ENCODE data around the gene PLA2G6. TPM values are rescaled to one million over a fixed set of nuclear protein-coding genes. Genes with fewer than 3 reads are reported as not detected.
A peak's percentile ranks its signal among the peaks of the same experiment; 100 is the strongest.
"Not testable (repeated sequence)": the region's sequence is repeated elsewhere in the genome, so short reads cannot be mapped to it uniquely, and the experiment has no call there.

PLA2G6 gene
- total RNA-seq, 2 experiments from 2014 or later = 41.1 to 71.4 TPM

DNA sequence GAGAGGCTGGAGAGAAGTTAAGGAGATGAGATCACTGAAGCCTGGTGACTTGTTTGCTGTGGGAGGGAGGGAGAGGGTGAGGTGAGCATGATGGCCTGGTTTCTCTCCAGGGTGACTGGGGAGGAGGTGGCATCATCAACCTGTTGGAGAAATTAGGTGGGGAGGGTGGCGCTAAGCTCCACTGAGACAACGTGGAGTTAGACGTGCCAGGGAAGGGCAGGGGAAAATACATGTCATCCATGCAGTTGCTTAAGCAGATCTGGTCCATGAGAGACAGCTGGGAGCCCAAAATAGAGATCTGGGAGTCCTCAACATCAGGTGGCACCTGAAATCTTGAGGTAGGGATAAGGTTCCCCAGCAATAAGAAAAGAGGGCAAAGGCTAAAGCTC lies 10.8 kb upstream of the PLA2G6 start:
- no peaks in the 10 kb centered on the region for H3K9me3 Mint-ChIP-seq (ENCODE audit: low read depth)
- no peak overlapping the region for H3K27ac Mint-ChIP-seq
- H3K36me3 Mint-ChIP-seq = no peaks in the 10 kb centered on the region
- H3K27me3 Mint-ChIP-seq = peaks cover 17% of the 10 kb centered on the region
- DNase-seq (no peak), ATAC-seq (no peak)
- CTCF ChIA-PET = interaction anchor here (1.6 to 1.8 kb wide), 2 partner anchors 10 to 77 kb away, joined by 3 to 4 read pairs; no protein-coding TSS in a partner anchor
- peaks cover 12% of the 10 kb centered on the region for H3K4me1 Mint-ChIP-seq
- no peak overlapping the region for H3K4me3 Mint-ChIP-seq

DNA sequence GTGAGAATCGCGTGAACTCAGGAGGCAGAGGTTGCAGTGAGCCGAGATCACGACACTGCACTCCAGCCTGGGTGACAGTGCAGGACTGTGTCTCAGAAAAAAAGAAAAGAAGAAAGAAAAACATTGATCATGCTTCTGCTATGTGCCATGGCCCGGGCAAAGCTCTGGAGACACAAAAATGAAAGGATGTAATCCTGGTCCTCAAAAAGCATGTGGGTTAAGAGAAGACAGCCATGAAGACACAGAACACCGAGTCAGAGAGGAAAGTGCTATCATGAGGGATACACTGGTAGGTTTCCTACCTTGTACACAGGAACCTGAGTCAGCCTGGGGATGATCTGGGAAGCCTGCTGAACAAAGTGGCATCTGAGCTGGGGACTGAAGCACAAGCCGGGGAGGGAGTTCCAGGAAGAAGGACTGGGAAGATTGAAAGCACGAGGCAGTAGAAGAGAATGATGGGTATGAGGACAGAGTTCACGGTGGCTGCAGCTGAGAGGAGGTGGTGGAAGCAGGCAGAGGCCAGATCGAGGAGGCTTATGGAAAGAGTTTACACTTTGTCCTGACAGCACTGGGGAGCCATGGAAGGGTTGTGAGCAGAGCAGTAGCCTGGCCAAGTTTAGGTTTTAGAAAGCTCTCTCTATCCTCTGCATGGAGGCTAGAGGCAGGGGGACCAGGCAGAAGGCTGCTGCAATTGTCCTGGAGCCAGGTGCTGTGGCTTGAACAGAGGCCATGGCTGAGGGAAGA lies 10.3 kb upstream of the PLA2G6 start:
- H3K27ac Mint-ChIP-seq = peak overlapping the region; percentile 5
- H3K4me1 Mint-ChIP-seq = peaks cover 12% of the 10 kb centered on the region
- H3K27me3 Mint-ChIP-seq = peaks cover 18% of the 10 kb centered on the region
- CTCF ChIA-PET = interaction anchor here (1.6 to 1.8 kb wide), 2 partner anchors 10 to 77 kb away, joined by 3 to 4 read pairs; no protein-coding TSS in a partner anchor
- H3K9me3 Mint-ChIP-seq (ENCODE audit: low read depth) = no peaks in the 10 kb centered on the region
- no peak for DNase-seq
- no peak overlapping the region for H3K4me3 Mint-ChIP-seq
- ATAC-seq = no peak
- no peaks in the 10 kb centered on the region for H3K36me3 Mint-ChIP-seq

DNA sequence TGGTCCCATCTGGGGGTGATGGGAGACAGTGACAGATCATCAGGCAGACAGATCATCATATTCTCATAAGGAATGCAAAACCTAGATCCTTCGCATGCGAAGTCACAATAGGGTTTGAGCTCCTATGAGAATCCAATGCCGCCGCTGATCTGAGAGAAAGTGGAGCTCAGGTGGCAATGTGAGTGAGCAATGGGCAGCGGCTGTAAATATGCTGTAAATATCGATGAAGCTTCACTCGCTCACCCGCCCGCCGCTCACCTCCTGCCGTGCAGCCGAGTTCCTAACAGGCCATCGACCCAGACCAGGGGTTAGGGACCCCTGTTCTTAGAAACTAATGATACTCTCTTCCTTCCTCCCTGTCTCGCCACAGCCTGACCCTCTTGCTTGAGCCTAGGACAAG lies 9.4 kb upstream of the PLA2G6 start:
- Mint-ChIP-seq H3K4me3 (no peak overlapping the region), H3K27me3 (peaks cover 18% of the 10 kb centered on the region), H3K9me3 (ENCODE audit: low read depth) (no peaks in the 10 kb centered on the region), H3K4me1 (peaks cover 12% of the 10 kb centered on the region), H3K27ac (no peak overlapping the region), H3K36me3 (no peaks in the 10 kb centered on the region)
- CTCF ChIA-PET = interaction anchor here (1.6 kb wide), 1 partner anchor 76 kb away, joined by 3 read pairs; no protein-coding TSS in a partner anchor
- no peak for DNase-seq
- no peak for ATAC-seq

DNA sequence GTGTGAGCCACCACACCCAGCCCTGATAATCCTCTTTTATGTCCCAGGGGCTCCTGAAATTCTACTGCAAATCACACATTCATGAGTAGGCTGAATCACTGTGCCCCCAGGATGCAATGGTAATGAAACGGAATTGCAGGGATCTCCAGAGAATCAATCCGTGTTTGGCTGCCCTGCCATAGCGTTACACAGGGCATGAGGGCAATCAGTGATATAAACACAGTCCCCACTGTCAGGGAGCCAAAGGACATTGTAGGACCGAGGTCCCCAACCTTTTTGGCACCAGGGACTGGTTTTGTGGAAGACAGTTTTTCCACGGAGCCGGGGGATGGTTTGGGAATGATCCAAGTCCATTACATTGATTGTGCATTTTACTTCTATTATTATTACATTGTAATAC lies 9.0 kb upstream of the PLA2G6 start:
- DNase-seq (no peak), ATAC-seq (no peak)
- H3K36me3 Mint-ChIP-seq = no peaks in the 10 kb centered on the region
- peaks cover 12% of the 10 kb centered on the region for H3K4me1 Mint-ChIP-seq
- H3K9me3 Mint-ChIP-seq (ENCODE audit: low read depth) = no peaks in the 10 kb centered on the region
- peaks cover 18% of the 10 kb centered on the region for H3K27me3 Mint-ChIP-seq
- no peak overlapping the region for H3K27ac Mint-ChIP-seq
- CTCF ChIA-PET = no interaction called here
- no peak overlapping the region for H3K4me3 Mint-ChIP-seq

DNA sequence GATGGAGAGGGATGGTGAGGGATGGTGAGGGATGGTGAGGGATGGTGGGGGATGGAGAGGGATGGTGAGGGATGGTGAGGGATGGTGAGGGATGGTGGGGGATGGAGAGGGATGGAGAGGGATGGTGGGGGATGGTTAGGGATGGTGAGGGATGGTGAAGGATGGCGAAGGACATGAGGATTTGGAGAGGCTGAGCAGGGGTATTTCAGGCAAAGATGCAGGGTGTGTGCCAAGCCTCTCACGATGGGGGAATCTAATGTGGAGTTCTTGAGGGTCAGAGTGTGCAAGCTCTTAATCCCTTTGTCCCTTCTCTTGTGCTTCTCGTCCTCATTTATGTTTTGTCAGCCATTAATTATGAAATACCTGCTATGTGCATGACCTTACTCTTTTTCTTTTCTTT lies 7.5 kb upstream of the PLA2G6 start:
- Mint-ChIP-seq H3K36me3 (no peaks in the 10 kb centered on the region), H3K9me3 (ENCODE audit: low read depth) (no peaks in the 10 kb centered on the region), H3K27me3 (peaks cover 22% of the 10 kb centered on the region), H3K4me3 (no peak overlapping the region), H3K4me1 (peaks cover 5% of the 10 kb centered on the region), H3K27ac (no peak overlapping the region)
- no peak for DNase-seq
- CTCF ChIA-PET = no interaction called here
- ATAC-seq = no peak

DNA sequence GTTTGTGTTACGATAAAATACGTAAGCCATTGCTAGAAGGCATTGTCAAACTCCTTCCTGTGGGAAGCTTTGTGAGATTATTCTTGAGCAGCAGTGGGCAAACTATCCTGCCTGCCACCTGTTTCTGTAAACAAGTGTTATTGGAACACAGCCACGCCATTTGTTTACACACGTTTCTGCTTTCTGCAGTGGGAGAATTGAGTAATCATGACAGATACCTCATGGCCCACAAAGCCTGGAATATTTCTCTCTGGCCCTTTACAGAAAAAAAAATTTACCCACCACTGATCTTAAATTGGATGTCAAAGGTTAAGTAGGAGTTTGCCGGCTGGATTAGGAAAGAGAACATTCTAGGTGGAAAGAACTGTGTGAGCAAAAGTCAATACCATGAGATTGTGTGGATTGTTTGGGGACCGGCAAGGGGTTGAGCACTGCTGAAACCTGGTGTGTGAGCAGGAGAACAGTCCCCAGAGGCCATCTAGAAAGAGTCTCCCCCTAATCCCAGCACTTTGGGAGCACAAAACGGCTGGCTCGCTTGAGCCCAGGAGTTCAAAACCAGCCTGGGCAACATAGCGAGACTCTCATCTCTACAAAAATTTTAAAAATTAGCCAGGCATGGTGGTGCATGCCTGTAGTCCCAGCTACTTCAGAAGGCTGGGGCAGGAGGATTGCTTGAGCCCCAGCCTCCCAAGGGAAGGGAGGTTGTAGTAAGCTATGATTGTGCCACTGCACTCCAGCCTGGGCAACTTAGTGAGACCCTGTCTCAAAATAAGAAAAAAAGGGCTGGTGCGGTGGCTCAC lies 6.0 kb upstream of the PLA2G6 start:
- CTCF ChIA-PET = no interaction called here
- no peak for DNase-seq
- Mint-ChIP-seq H3K4me3 (no peak overlapping the region), H3K4me1 (peaks cover 13% of the 10 kb centered on the region), H3K27me3 (peaks cover 17% of the 10 kb centered on the region), H3K9me3 (ENCODE audit: low read depth) (no peaks in the 10 kb centered on the region), H3K36me3 (no peaks in the 10 kb centered on the region), H3K27ac (no peak overlapping the region)
- no peak for ATAC-seq

DNA sequence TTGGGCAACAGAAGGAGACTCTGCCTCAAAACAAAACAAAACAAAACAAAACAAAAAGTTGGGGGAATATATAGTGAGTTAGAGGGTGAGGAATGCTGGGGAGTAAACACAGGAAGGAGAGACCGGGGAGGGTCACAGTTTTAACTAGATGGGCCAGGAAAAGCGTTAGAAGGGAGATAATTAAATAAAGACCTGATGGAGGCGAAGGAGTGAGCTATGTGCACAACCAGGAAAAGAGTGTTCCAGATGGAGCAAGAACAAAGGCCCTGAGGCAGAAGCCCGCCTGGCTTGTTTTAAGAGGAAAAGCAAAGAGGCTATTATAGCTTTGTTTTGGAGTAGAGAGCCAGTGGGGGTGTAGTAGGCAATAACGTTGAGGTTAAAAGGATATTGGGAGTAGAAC lies 4.8 kb upstream of the PLA2G6 start:
- H3K36me3 Mint-ChIP-seq = no peaks in the 10 kb centered on the region
- ATAC-seq (no peak), DNase-seq (no peak)
- peaks cover 16% of the 10 kb centered on the region for H3K4me1 Mint-ChIP-seq
- H3K27ac Mint-ChIP-seq = no peak overlapping the region
- H3K4me3 Mint-ChIP-seq = no peak overlapping the region
- H3K9me3 Mint-ChIP-seq (ENCODE audit: low read depth) = no peaks in the 10 kb centered on the region
- CTCF ChIA-PET = interaction anchor here (1.0 to 1.2 kb wide), 3 partner anchors 22 to 134 kb away, joined by 3 read pairs; no protein-coding TSS in a partner anchor
- peaks cover 8% of the 10 kb centered on the region for H3K27me3 Mint-ChIP-seq

DNA sequence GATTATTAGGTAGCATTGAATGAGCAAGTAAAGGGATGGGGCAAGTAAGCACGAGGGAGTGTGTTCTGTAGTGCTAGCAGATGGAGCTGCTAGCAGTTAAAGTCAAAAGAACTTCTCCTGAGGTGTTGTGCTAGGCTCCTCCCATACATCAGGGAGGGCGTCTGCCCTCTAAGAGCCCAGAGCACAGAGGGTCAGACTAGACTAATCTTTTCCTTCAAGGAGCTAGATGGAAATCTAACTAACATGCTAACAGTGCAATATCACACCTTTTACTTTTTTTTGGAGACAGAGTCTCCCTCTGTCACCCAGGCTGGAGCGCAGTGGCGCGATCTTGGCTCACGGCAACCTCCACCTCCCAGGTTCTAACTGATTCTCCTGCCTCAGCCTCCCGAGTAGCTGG lies 3.2 kb upstream of the PLA2G6 start:
- Mint-ChIP-seq H3K4me1 (peaks cover 31% of the 10 kb centered on the region), H3K27me3 (peaks cover 8% of the 10 kb centered on the region), H3K4me3 (no peak overlapping the region), H3K9me3 (ENCODE audit: low read depth) (no peaks in the 10 kb centered on the region), H3K27ac (no peak overlapping the region), H3K36me3 (peaks cover 2% of the 10 kb centered on the region)
- CTCF ChIA-PET = no interaction called here
- ATAC-seq (no peak), DNase-seq (no peak)

DNA sequence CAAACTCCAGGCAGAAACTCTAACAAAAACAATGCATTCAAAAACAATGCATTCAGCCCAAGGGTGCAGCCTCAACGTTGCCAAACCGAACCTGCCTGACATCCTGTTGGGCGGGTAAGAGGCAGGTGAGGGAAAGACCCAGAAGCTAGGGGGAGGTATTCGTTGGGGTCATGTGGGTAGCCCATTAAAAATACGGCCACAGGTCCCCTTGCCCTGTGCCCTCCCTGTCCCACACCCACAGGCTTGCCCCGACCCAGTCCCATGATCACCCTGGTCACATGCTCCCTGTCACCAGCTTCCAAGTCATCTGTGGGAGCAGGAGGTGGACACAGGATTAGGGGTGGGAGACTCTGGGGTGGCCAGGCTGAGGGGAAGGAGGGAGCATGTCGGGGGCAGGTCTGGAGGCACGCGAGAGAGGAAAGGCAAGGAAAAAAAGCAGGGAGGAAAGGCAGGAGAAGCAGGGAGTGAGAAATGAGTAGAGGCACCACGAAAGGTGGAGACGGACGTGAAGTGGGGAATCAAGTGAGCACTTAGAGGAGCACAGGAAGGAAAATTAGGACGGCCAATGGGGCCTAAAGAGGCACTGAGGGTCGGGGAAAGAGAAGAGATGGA lies 683 bp downstream of the PLA2G6 start:
- ATAC-seq (peak; percentile 6), DNase-seq (peak; percentile 75)
- Mint-ChIP-seq H3K36me3 (peaks cover 2% of the 10 kb centered on the region), H3K27ac (peak overlapping the region; percentile 100), H3K27me3 (peaks cover 4% of the 10 kb centered on the region), H3K4me1 (peaks cover 63% of the 10 kb centered on the region), H3K9me3 (ENCODE audit: low read depth) (no peaks in the 10 kb centered on the region), H3K4me3 (peak overlapping the region; percentile 100)
- CTCF ChIA-PET = interaction anchor here (0.8 to 2.0 kb wide), 5 partner anchors 20 to 129 kb away, joined by 3 to 6 read pairs (median 4); no protein-coding TSS in a partner anchor

DNA sequence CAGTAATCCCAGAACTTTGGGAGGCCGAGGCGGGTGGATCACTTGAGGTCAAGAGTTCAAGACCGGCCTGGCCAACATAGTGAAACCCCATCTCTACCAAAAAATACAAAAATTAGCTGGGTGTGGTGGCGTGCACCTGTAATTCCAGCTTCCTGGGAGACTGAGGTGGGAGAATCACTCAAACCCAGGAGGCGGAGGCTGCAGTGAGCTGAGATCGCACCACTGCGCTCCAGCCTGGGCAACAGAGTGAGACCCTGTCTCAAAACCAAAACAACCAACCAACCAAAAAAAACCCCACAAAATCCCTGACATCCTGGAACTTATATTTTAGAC lies 3.1 kb downstream of the PLA2G6 start:
- H3K4me1 Mint-ChIP-seq = peaks cover 69% of the 10 kb centered on the region
- not testable (repeated sequence) for H3K36me3 Mint-ChIP-seq; DNase-seq; H3K27ac Mint-ChIP-seq; H3K27me3 Mint-ChIP-seq; H3K9me3 Mint-ChIP-seq (ENCODE audit: low read depth); H3K4me3 Mint-ChIP-seq; ATAC-seq
- CTCF ChIA-PET = interaction anchor here (1.8 kb wide), 1 partner anchor 64 kb away, joined by 7 read pairs; no protein-coding TSS in a partner anchor

DNA sequence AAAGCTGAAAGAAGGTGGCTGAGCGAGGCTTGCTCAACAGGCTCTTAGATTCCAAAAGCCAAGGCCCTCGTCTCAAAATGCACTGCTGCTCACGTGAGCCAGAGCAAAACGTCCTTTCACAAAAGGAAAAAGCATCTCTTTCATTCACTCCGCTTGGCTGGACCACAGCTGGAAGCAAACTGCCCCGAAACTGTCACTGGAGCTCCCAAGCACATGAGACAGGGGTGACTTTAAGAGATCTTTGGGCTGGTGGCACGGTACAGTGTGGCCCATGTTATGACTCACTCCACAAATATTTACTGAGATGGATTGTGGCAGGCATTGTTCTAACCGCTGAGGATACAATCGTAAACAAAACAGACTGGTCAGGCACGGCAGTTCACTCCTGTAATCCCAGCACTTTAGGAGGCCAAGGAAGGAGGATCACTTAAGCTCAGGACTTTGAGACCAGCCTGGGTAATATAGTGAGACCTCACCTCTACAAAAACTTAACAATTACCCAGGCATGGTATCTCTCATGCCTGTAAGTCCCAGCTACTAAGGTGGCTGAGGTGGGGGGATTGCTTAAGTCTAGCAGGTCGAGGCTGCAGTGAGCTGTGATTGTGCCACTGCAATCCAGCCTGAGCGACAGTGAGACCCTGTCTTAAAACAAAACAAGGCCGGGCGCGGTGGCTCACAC lies 3.6 kb downstream of the PLA2G6 start:
- Mint-ChIP-seq H3K4me3 (no peak overlapping the region), H3K27me3 (no peaks in the 10 kb centered on the region), H3K27ac (peak overlapping the region; percentile 54), H3K9me3 (ENCODE audit: low read depth) (no peaks in the 10 kb centered on the region), H3K36me3 (peaks cover 2% of the 10 kb centered on the region), H3K4me1 (peaks cover 71% of the 10 kb centered on the region)
- CTCF ChIA-PET = interaction anchor here (1.8 kb wide), 1 partner anchor 63 kb away, joined by 7 read pairs; no protein-coding TSS in a partner anchor
- no peak for DNase-seq
- ATAC-seq = no peak

DNA sequence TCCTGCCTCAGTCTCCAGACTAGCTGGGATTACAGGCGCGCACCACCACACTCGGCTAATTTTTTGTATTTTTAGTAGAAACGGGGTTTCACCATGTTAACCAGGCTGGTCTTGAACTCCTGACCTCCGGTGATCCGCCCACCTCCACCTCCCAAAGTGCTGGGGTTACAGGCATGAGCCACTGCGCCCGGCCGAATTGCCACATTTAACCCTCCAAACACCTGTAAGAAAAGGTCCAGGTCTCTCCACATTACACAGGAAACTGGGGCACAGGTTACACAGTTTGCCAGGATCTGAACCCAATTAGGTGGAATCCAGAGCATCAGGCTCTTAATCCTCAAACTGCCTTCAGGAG lies 4.1 kb downstream of the PLA2G6 start:
- H3K36me3 Mint-ChIP-seq, H3K4me3 Mint-ChIP-seq, H3K27ac Mint-ChIP-seq: not testable (repeated sequence)

DNA sequence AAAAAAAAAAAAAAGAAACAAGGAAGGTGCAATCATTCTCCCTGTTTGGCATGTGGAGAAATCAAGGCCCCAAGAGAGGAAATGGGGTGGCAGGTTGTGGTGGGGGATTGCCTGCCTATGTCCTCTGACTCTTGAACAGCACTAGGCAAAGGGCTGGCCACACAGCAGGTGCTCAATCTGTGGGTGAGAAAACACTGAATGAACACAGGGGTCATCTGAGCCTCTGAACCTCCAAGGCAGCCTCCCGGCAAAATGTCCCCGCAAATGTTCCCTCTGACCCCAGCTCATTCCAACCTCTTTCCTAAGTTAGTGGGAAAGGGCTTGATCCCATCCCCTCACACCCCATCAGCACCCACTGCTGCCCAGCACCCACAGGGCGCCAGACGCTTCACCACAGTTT lies 4.6 kb downstream of the PLA2G6 start:
- no peak for ATAC-seq
- CTCF ChIA-PET = interaction anchor here (1.5 to 1.6 kb wide), 2 partner anchors 34 to 63 kb away, joined by 3 to 6 read pairs; no protein-coding TSS in a partner anchor
- H3K9me3 Mint-ChIP-seq (ENCODE audit: low read depth) = no peaks in the 10 kb centered on the region
- H3K4me3 Mint-ChIP-seq = no peak overlapping the region
- H3K36me3 Mint-ChIP-seq = peaks cover 2% of the 10 kb centered on the region
- no peaks in the 10 kb centered on the region for H3K27me3 Mint-ChIP-seq
- H3K4me1 Mint-ChIP-seq = peaks cover 72% of the 10 kb centered on the region
- peak overlapping the region; percentile 57 for H3K27ac Mint-ChIP-seq
- no peak for DNase-seq

More for the DNA sequence above, 4.1 kb downstream of the PLA2G6 start:
- H3K9me3 Mint-ChIP-seq (ENCODE audit: low read depth); ATAC-seq; H3K27me3 Mint-ChIP-seq; CTCF ChIA-PET; DNase-seq: not testable (repeated sequence)
- peaks cover 71% of the 10 kb centered on the region for H3K4me1 Mint-ChIP-seq

Measured in activated CD8-positive, alpha-beta memory T cell treated with anti-CD3 and anti-CD28 coated beads, Interleukin-2, amount 10 ng/mL, durations not matched to agents 7 days and 5 days (primary cell).